ENCODE results near the gene ANO9. TPM values are rescaled to one million over a fixed set of nuclear protein-coding genes. Genes with fewer than 3 reads are reported as not detected.
"Not testable (repeated sequence)": the region's sequence is repeated elsewhere in the genome, so short reads cannot be mapped to it uniquely, and the experiment has no call there.

ANO9 gene
- total and polyA plus RNA-seq, 9 donors: 0.12 to 11.4 (median 0.77) TPM

DNA sequence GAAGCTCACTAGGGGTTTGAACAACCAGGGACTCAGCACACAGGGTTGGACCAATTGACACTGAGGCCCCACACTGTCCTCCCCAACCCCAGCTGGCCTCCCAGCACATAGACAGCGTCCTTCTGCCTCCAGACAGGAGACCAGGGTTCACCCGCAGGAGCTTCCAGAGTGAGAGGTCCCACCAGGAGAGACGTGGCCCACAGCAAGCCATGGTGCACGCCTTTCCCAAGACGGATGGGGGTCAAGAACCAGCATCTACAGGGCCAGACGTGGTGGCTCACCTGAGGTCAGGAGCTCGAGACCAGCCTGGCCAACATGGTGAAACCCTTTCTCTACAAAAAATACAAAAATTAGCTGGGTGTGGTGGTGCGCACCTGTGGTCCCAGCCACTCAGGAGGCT is 15.0 kb downstream of the ANO9 start:
- no peaks in the 10 kb centered on the region for H3K9me3 ChIP-seq
- no peaks in the 10 kb centered on the region for H3K27me3 ChIP-seq
- no peak overlapping the region for H3K27ac ChIP-seq
- WGBS, 3 donors: 79 to 87% (median 85%) methylated on average over 8 of the region's 8 CpGs
- H3K4me1 ChIP-seq (ENCODE audit: insufficient read depth): no peaks in the 10 kb centered on the region
- intact Hi-C loops (cut with DNase I): no loop called here
- DNase-seq: peak in 1 of 5 donors; percentile 17
- no peak for TF ChIP-seq CTCF (IDR thresholded peaks at IDR 0.05)
- TF ChIP-seq EP300 (IDR thresholded peaks at IDR 0.05): no peak
- no peak for TF ChIP-seq POLR2A (IDR thresholded peaks at IDR 0.05)
- H3K4me3 ChIP-seq: no peak overlapping the region
- H3K36me3 ChIP-seq: no peaks in the 10 kb centered on the region

DNA sequence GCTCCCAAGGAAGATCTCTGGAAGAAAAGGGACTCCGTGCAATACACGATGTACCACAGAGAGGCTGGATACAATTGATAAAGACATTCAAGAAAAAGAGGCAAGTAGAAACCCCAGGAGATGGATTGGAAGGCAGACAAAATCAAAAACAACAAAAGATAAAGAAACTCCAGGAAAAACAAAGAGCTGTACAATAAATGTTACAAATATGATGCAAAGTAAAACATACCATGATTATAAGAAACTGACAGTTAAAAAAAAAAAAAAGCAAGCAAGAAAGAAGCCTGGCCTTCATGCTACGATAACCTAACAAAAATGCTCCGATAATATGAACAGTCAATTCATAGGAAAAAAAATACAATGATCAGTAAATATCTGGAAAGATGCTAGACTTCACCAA is 16.5 kb downstream of the ANO9 start:
- Histone ChIP-seq H3K36me3 (no peaks in the 10 kb centered on the region), H3K27me3 (no peaks in the 10 kb centered on the region), H3K4me3 (no peak overlapping the region), H3K9me3 (no peaks in the 10 kb centered on the region), H3K27ac (no peak overlapping the region), H3K4me1 (ENCODE audit: insufficient read depth) (no peaks in the 10 kb centered on the region)
- WGBS, 3 donors: 56 to 71% (median 68%) methylated on average over 4 of the region's 4 CpGs
- TF ChIP-seq EP300 (IDR thresholded peaks at IDR 0.05) (no peak), POLR2A (IDR thresholded peaks at IDR 0.05) (no peak), CTCF (IDR thresholded peaks at IDR 0.05) (no peak)
- DNase-seq: no peak
- intact Hi-C loops (cut with DNase I): no loop called here

- intact Hi-C loops (cut with DNase I); H3K4me1 ChIP-seq (ENCODE audit: insufficient read depth); H3K4me3 ChIP-seq; H3K27ac ChIP-seq; H3K27me3 ChIP-seq; H3K36me3 ChIP-seq; H3K9me3 ChIP-seq: not testable (repeated sequence)
- 26 to 40% (median 30%) methylated on average over 29 to 34 of the region's 45 CpGs for WGBS, 3 donors
- peak in 1 of 5 donors; percentile 1 for DNase-seq
Observed at GRCh38 chr11:424766-425165, 17.0 kb downstream of the ANO9 start.

- H3K36me3 ChIP-seq: no peaks in the 10 kb centered on the region
- no peak for DNase-seq
- TF ChIP-seq EP300 (IDR thresholded peaks at IDR 0.05): no peak
- TF ChIP-seq CTCF (IDR thresholded peaks at IDR 0.05): no peak
- no peak for TF ChIP-seq POLR2A (IDR thresholded peaks at IDR 0.05)
- no peaks in the 10 kb centered on the region for H3K27me3 ChIP-seq
- no peak overlapping the region for H3K4me3 ChIP-seq
- H3K9me3 ChIP-seq: no peaks in the 10 kb centered on the region
- 75 to 86% (median 81%) methylated on average over 4 of the region's 4 CpGs for WGBS, 3 donors
- no peaks in the 10 kb centered on the region for H3K4me1 ChIP-seq (ENCODE audit: insufficient read depth)
- H3K27ac ChIP-seq: no peak overlapping the region
- intact Hi-C loops (cut with DNase I): no loop called here
Observed at GRCh38 chr11:424232-424631, 17.6 kb downstream of the ANO9 start.

GRCh38 chr11:422249-422656 is 19.6 kb downstream of the ANO9 start:
- no peaks in the 10 kb centered on the region for H3K27me3 ChIP-seq
- WGBS, 3 donors: 72 to 76% (median 75%) methylated on average over 10 of the region's 10 CpGs
- no peak for TF ChIP-seq CTCF (IDR thresholded peaks at IDR 0.05)
- no peak for TF ChIP-seq EP300 (IDR thresholded peaks at IDR 0.05)
- TF ChIP-seq POLR2A (IDR thresholded peaks at IDR 0.05): no peak
- no peak overlapping the region for H3K4me3 ChIP-seq
- DNase-seq: peak in 1 of 5 donors; percentile 7
- H3K9me3 ChIP-seq: no peaks in the 10 kb centered on the region
- no peaks in the 10 kb centered on the region for H3K36me3 ChIP-seq
- no peak overlapping the region for H3K27ac ChIP-seq
- intact Hi-C loops (cut with DNase I): no loop called here
- no peaks in the 10 kb centered on the region for H3K4me1 ChIP-seq (ENCODE audit: insufficient read depth)
